Measurements from ENCODE around the gene ACP7. TPM values are rescaled to one million over a fixed set of nuclear protein-coding genes. Genes with fewer than 3 reads are reported as not detected.

The ACP7 gene
- total and polyA plus RNA-seq, 2 of the 4 experiments (the other 2 are of a cell fraction): not detected

GRCh38 chr19:39109641-39110040 lies 25.5 kb downstream of the ACP7 start:
- H2BK20ac ChIP-seq (ENCODE audit: low read depth, low read length): no peak overlapping the region
- no peak overlapping the region for H3K4me3 ChIP-seq (ENCODE audit: insufficient read depth, low read depth, low read length)
- no peak overlapping the region for H2BK15ac ChIP-seq (ENCODE audit: low read depth, low read length)
- no peak overlapping the region for H4K8ac ChIP-seq (ENCODE audit: low read depth in 2 of 2, low read length in 2 of 2)
- H2AK5ac ChIP-seq (ENCODE audit: low read depth, low read length): no peak overlapping the region
- H2BK120ac ChIP-seq (ENCODE audit: low read depth, low read length): no peak overlapping the region
- H2BK5ac ChIP-seq (ENCODE audit: low read depth, low read length, poor library complexity, severe bottlenecking): no peak overlapping the region
- intact Hi-C loops (cut with micrococcal nuclease) (loop anchor here (2.0 kb wide), 1 partner anchor 57 kb away; no protein-coding TSS in a partner anchor), in situ Hi-C loops (cut with MboI; ENCODE audit: low sequenced_read_pairs) (no loop called here), dilution Hi-C loops (cut with HindIII; ENCODE audit: low sequenced_read_pairs, unreplicated experiment) (no loop called here)
- no peaks in the 10 kb centered on the region for H4K20me1 ChIP-seq (ENCODE audit: insufficient read depth, low read length)
- no peaks in the 10 kb centered on the region for H3K9me3 ChIP-seq (ENCODE audit: control insufficient read depth, insufficient read depth, low read length)
- no peak overlapping the region for H3K56ac ChIP-seq (ENCODE audit: extremely low read depth, insufficient read depth, low read length)
- no peaks in the 10 kb centered on the region for H3K9me1 ChIP-seq (ENCODE audit: insufficient read depth, low read length)
- ChIA-PET POLR2A (ENCODE audit: unreplicated experiment) (interaction anchor here (0.6 kb wide), 1 partner anchor 707 kb away, joined by 3 read pairs; the partner anchor contains the start of gene FAM98C), CTCF (interaction anchor here (0.6 to 1.1 kb wide), 2 partner anchors 13 to 490 kb away, joined by 3 read pairs; no protein-coding TSS in a partner anchor)
- H2AFZ ChIP-seq (replicated peaks; ENCODE audit: low read length, poor library complexity): no peak overlapping the region
- no TSS peak for BruUV-seq (replicated peaks)
- no peak for TF ChIP-seq RCOR1 (IDR thresholded peaks at IDR 0.05; ENCODE audit: insufficient replicate concordance, low read length)
- H3K4me1 ChIP-seq (ENCODE audit: control insufficient read depth, insufficient read depth, low read length): no peaks in the 10 kb centered on the region
- no peak for DNase-seq
- ATAC-seq (ENCODE audit: low read depth): no peak
- H3K18ac ChIP-seq (ENCODE audit: low read depth, low read length): no peak overlapping the region
- H3K14ac ChIP-seq (replicated peaks; ENCODE audit: low read depth, low read length): no peak overlapping the region
- H2AK9ac ChIP-seq (replicated peaks; ENCODE audit: low read depth, low read length, poor library complexity): no peak overlapping the region
- no peak overlapping the region for H3K4ac ChIP-seq (ENCODE audit: low read depth, low read length)
- no peak overlapping the region for H3K27ac ChIP-seq (ENCODE audit: insufficient read depth, low read length)
- H4K5ac ChIP-seq (ENCODE audit: low read depth, low read length): no peak overlapping the region
- H4K91ac ChIP-seq (ENCODE audit: insufficient read depth, low read depth, low read length): no peak overlapping the region
- H3K4me2 ChIP-seq (ENCODE audit: low read depth, low read length): no peak overlapping the region
- peaks cover 20% of the 10 kb centered on the region for H3K27me3 ChIP-seq (ENCODE audit: control insufficient read depth, insufficient read depth, low read length)
- H3K23ac ChIP-seq (ENCODE audit: low read depth, low read length): no peak overlapping the region
- H3K36me3 ChIP-seq (ENCODE audit: control insufficient read depth, insufficient read depth, low read length): no peaks in the 10 kb centered on the region
- no peak overlapping the region for H3K9ac ChIP-seq (ENCODE audit: low read depth, low read length)
- H3K79me1 ChIP-seq (ENCODE audit: low read depth in 1 of 2, low read length in 2 of 2): no peaks in the 10 kb centered on the region
